Measurements from ENCODE around the gene LRRFIP2. TPM values are rescaled to one million over a fixed set of nuclear protein-coding genes. Genes with fewer than 3 reads are reported as not detected.

The LRRFIP2 gene
- total RNA-seq, 6 donors from 2014 or later = 45.9 to 106 (median 78.8) TPM

GRCh38 chr3:37111199-37111598, 63.2 kb downstream of the LRRFIP2 start:
- 44 to 48% methylated on average over 2 of the region's 2 CpGs for WGBS, 2 donors
- no peak for DNase-seq
- H3K27ac ChIP-seq = no peak overlapping the region

GRCh38 chr3:37107846-37108245, 66.5 kb downstream of the LRRFIP2 start:
- WGBS, 2 donors = 98% methylated on average over 2 of the region's 2 CpGs
- H3K27me3 ChIP-seq = no peaks in the 10 kb centered on the region
- H3K4me1 ChIP-seq = peaks cover 0 to 13% (median 0%) of the 10 kb centered on the region in 4 donors
- ATAC-seq (ENCODE audit: low FRiP score in 2 of 2) = no peak
- H3K4me3 ChIP-seq = no peak overlapping the region
- H3K27ac ChIP-seq = no peak overlapping the region
- H3K9me3 ChIP-seq = no peaks in the 10 kb centered on the region
- TF ChIP-seq EP300 (IDR thresholded peaks at IDR 0.05) (no peak), CTCF (IDR thresholded peaks at IDR 0.05) (no peak), POLR2AphosphoS5 (IDR thresholded peaks at IDR 0.05) (no peak), POLR2A (IDR thresholded peaks at IDR 0.05) (no peak)
- DNase-seq = no peak
- H3K36me3 ChIP-seq = no peaks in the 10 kb centered on the region

More at GRCh38 chr3:37111199-37111598, 63.2 kb downstream of the LRRFIP2 start:
- H3K4me1 ChIP-seq = peaks cover 0 to 13% (median 0%) of the 10 kb centered on the region in 4 donors
- TF ChIP-seq POLR2AphosphoS5 (IDR thresholded peaks at IDR 0.05) (no peak), CTCF (IDR thresholded peaks at IDR 0.05) (no peak), POLR2A (IDR thresholded peaks at IDR 0.05) (no peak), EP300 (IDR thresholded peaks at IDR 0.05) (no peak)
- no peak for ATAC-seq (ENCODE audit: low FRiP score in 2 of 2)
- H3K9me3 ChIP-seq = no peaks in the 10 kb centered on the region
- no peaks in the 10 kb centered on the region for H3K36me3 ChIP-seq
- no peaks in the 10 kb centered on the region for H3K27me3 ChIP-seq
- no peak overlapping the region for H3K4me3 ChIP-seq

GRCh38 chr3:37103103-37103808, 71.1 kb downstream of the LRRFIP2 start:
- Histone ChIP-seq H3K36me3 (no peaks in the 10 kb centered on the region), H3K9me3 (no peaks in the 10 kb centered on the region), H3K4me1 (peaks cover 0 to 2% (median 0%) of the 10 kb centered on the region in 4 donors), H3K4me3 (no peak overlapping the region), H3K27ac (no peak overlapping the region), H3K27me3 (no peaks in the 10 kb centered on the region)
- no peak for DNase-seq
- 49 to 52% methylated on average over 2 of the region's 2 CpGs for WGBS, 2 donors
- ATAC-seq (ENCODE audit: low FRiP score in 2 of 2) = no peak
- TF ChIP-seq CTCF (IDR thresholded peaks at IDR 0.05) = no peak
- no peak for TF ChIP-seq POLR2A (IDR thresholded peaks at IDR 0.05)
- no peak for TF ChIP-seq EP300 (IDR thresholded peaks at IDR 0.05)
- no peak for TF ChIP-seq POLR2AphosphoS5 (IDR thresholded peaks at IDR 0.05)

GRCh38 chr3:37100411-37100810, 74.0 kb downstream of the LRRFIP2 start:
- Histone ChIP-seq H3K4me1 (peaks cover 0 to 19% (median 10%) of the 10 kb centered on the region in 4 donors), H3K36me3 (no peaks in the 10 kb centered on the region), H3K27me3 (no peaks in the 10 kb centered on the region), H3K4me3 (no peak overlapping the region), H3K9me3 (no peaks in the 10 kb centered on the region), H3K27ac (no peak overlapping the region)
- DNase-seq (no peak), ATAC-seq (ENCODE audit: low FRiP score in 2 of 2) (no peak)
- TF ChIP-seq EP300 (IDR thresholded peaks at IDR 0.05) (no peak), POLR2A (IDR thresholded peaks at IDR 0.05) (no peak)
- 78 to 92% methylated on average over 1 of the region's 1 CpG for WGBS, 2 donors

- DNase-seq (no peak), ATAC-seq (ENCODE audit: low FRiP score in 2 of 2) (no peak)
- TF ChIP-seq EP300 (IDR thresholded peaks at IDR 0.05) = no peak
- no peak for TF ChIP-seq POLR2AphosphoS5 (IDR thresholded peaks at IDR 0.05)
- no peak for TF ChIP-seq POLR2A (IDR thresholded peaks at IDR 0.05)
- Histone ChIP-seq H3K9me3 (no peaks in the 10 kb centered on the region), H3K36me3 (peaks cover 0 to 3% (median 0%) of the 10 kb centered on the region in 4 donors), H3K4me1 (peaks cover 0 to 23% (median 11%) of the 10 kb centered on the region in 4 donors), H3K4me3 (no peak overlapping the region), H3K27ac (no peak overlapping the region), H3K27me3 (no peaks in the 10 kb centered on the region)
These were observed 74.9 kb downstream of the LRRFIP2 start for GRCh38 chr3:37099469-37099868.

GRCh38 chr3:37098884-37099283, 75.5 kb downstream of the LRRFIP2 start:
- H3K4me1 ChIP-seq = peaks cover 0 to 23% (median 11%) of the 10 kb centered on the region in 4 donors
- no peak overlapping the region for H3K27ac ChIP-seq
- H3K9me3 ChIP-seq = no peaks in the 10 kb centered on the region
- H3K27me3 ChIP-seq = no peaks in the 10 kb centered on the region
- ATAC-seq (ENCODE audit: low FRiP score in 2 of 2) = no peak
- 83 to 92% methylated on average over 2 of the region's 2 CpGs for WGBS, 2 donors
- peaks cover 0 to 3% (median 0%) of the 10 kb centered on the region in 4 donors for H3K36me3 ChIP-seq
- DNase-seq = no peak
- TF ChIP-seq POLR2AphosphoS5 (IDR thresholded peaks at IDR 0.05) (no peak), CTCF (IDR thresholded peaks at IDR 0.05) (no peak)
- no peak overlapping the region for H3K4me3 ChIP-seq

Measured in upper lobe of left lung (tissue), 6 donors.